ENCODE measurements around the gene IFITM5.

IFITM5 gene

DNA sequence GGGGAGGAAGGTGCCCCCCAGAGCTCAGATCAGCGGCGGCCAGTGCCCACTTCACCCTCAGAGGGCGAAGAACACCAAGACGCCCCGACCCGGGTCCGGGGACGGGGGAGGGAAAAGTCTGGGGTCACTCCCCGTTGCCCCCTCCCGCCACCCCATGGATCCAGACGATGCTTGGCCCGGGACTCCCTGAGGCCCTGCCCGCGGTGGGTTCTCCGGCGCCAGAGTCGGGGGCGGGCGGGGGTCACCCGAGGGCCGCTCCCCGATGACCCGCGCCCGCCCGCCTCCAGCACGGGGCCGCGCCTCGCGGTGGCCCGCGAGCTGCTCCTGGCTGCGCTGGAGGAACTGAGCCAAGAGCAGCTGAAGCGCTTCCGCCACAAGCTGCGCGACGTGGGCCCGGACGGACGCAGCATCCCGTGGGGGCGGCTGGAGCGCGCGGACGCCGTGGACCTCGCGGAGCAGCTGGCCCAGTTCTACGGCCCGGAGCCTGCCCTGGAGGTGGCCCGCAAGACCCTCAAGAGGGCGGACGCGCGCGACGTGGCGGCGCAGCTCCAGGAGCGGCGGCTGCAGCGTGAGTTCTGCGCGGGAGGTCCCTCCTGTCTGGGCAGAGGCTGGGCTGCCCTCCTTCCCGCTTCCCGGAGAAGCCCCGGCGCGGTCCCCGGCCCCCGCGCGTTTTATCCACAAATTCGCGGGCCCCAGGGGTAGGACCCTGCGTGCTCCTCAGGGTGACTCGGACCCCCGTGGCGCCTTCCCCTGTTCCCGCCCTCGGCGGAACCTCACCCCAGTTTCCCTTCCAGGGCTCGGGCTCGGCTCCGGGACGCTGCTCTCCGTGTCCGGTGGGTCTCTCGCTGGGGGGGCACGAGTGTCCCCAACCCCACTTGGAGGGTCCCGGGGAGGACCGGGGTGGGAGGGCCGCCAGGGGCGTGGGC lies 20.0 kb downstream of the IFITM5 start:
- H3K4me1 ChIP-seq (ENCODE audit: control insufficient read depth, low read length): peaks cover 20% of the 10 kb centered on the region
- no peaks in the 10 kb centered on the region; the same call in 1 of the 2 replicates for H3F3A ChIP-seq (ENCODE audit: control insufficient read depth, insufficient read depth)
- no peak overlapping the region for H3K4me2 ChIP-seq (ENCODE audit: low read length)
- H3K4me3 ChIP-seq (ENCODE audit: low read length): no peak overlapping the region
- TF ChIP-seq, protein P1, sequence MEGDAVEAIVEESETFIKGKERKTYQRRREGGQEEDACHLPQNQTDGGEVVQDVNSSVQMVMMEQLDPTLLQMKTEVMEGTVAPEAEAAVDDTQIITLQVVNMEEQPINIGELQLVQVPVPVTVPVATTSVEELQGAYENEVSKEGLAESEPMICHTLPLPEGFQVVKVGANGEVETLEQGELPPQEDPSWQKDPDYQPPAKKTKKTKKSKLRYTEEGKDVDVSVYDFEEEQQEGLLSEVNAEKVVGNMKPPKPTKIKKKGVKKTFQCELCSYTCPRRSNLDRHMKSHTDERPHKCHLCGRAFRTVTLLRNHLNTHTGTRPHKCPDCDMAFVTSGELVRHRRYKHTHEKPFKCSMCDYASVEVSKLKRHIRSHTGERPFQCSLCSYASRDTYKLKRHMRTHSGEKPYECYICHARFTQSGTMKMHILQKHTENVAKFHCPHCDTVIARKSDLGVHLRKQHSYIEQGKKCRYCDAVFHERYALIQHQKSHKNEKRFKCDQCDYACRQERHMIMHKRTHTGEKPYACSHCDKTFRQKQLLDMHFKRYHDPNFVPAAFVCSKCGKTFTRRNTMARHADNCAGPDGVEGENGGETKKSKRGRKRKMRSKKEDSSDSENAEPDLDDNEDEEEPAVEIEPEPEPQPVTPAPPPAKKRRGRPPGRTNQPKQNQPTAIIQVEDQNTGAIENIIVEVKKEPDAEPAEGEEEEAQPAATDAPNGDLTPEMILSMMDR (IDR thresholded peaks at IDR 0.05; ENCODE audit: low read depth, low read length, poor library complexity, severe bottlenecking): no peak
- no peak for TF ChIP-seq EZH2phosphoT487 (IDR thresholded peaks at IDR 0.05; ENCODE audit: borderline replicate concordance, low read length)
- H3K27ac ChIP-seq (ENCODE audit: low read depth, low read length): no peak overlapping the region
- no peaks in the 10 kb centered on the region for H3K36me3 ChIP-seq (ENCODE audit: control insufficient read depth, low read length)
- H3K9me3 ChIP-seq (ENCODE audit: control insufficient read depth, insufficient read depth, low read length): peaks cover 9% of the 10 kb centered on the region
- no peaks in the 10 kb centered on the region for H3K9me2 ChIP-seq (replicated peaks; ENCODE audit: control insufficient read depth, low read length)
- H4K20me1 ChIP-seq (ENCODE audit: control insufficient read depth, insufficient read depth, low read depth, low read length): no peaks in the 10 kb centered on the region
- H3K79me2 ChIP-seq (ENCODE audit: control insufficient read depth, low read length): no peaks in the 10 kb centered on the region
- H3K27me3 ChIP-seq (ENCODE audit: control insufficient read depth, low read length): no peaks in the 10 kb centered on the region

DNA sequence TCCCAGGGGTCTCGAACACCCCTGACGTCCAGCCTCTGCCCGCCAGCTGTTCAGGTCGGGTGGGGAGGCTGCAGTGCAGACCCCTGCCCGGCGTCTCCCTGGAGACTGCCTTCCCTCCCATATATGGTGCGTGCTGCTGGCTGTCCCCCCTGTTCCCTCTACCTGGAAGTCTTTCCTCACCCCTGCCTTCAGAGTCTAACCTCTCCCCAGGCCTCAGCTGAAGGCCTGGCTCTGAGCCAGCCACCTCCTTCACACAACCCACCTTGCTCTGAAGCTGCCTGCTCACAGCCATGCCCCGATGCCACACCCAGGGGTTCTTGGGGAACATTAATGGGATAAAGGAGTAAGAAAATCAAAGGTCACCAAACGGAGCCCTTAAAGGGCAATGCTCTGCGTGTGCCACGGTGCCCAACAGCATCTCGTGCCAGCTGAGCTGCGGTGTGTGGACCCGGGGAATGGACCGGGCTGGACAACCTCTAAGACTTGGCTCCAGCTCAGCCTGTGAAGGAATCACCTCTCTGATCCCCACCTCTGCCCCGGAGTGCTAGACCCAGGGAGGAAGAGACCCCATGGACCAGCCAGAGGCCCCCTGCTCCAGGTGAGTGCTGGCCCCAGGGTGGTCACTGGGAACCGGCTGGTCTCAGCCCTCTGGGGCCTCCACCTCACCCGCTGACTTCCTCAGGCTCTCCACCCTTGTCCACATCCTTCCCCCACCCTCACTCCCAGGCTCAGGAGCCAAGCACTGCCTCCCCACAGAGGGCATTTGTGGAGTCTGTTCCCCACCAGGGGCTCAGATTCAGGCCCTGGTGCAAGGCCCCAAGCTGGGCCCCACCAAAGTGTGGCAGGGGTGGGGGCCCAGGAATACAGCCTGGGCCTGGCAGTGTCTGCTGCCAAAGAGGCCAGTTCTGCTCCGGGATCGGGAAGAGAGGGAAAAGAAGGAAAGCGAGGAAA lies 21.1 kb downstream of the IFITM5 start, which contains the start of gene NLRP6:
TSS of gene NLRP6 (plus strand) at position 407 of the 951 bp plus-strand sequence. CDS start at position 570, 163 bp downstream.
- Histone ChIP-seq H3K4me3 (ENCODE audit: low read length) (no peak within 1 kb of the TSS), H3K4me1 (ENCODE audit: control insufficient read depth, low read length) (peaks cover 22% of the 10 kb centered on the region), H3F3A (ENCODE audit: control insufficient read depth, insufficient read depth) (peaks cover 3% of the 10 kb centered on the region), H4K20me1 (ENCODE audit: control insufficient read depth, insufficient read depth, low read depth, low read length) (no peaks in the 10 kb centered on the region), H3K9me2 (replicated peaks; ENCODE audit: control insufficient read depth, low read length) (no peaks in the 10 kb centered on the region), H3K27me3 (ENCODE audit: control insufficient read depth, low read length) (no peaks in the 10 kb centered on the region), H3K79me2 (ENCODE audit: control insufficient read depth, low read length) (no peaks in the 10 kb centered on the region), H3K27ac (ENCODE audit: low read depth, low read length) (no peak within 1 kb of the TSS), H3K36me3 (ENCODE audit: control insufficient read depth, low read length) (no peaks in the 10 kb centered on the region), H3K9me3 (ENCODE audit: control insufficient read depth, insufficient read depth, low read length) (peaks cover 9% of the 10 kb centered on the region), H3K4me2 (ENCODE audit: low read length) (no peak within 1 kb of the TSS)
- no peak for TF ChIP-seq EZH2phosphoT487 (IDR thresholded peaks at IDR 0.05; ENCODE audit: borderline replicate concordance, low read length)
- TF ChIP-seq, protein P1 (IDR thresholded peaks at IDR 0.05; ENCODE audit: low read depth, low read length, poor library complexity, severe bottlenecking): no peak

DNA sequence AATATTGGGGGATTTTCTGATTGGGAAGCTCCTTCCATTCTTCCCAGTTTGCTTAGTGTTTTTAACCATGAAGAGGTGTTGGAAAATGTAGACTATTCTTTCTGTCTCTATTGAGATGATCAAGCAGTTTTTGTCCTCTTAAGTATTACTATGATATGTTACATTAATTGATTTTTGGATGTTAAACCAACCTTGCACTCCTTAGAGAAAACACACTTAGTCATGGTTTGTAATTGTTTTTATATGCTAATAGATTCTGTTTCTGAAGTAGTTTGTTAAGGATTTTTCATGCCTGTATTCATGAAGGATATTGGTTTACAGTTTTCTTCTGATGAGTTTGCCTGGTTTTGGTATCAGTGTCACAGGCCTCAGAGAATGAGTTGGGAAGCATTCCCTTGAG lies 23.1 kb downstream of the IFITM5 start:
- peaks cover 16% of the 10 kb centered on the region for H3K4me1 ChIP-seq (ENCODE audit: control insufficient read depth, low read length)

More for the DNA sequence above, 23.1 kb downstream of the IFITM5 start:
- Histone ChIP-seq H3K36me3 (ENCODE audit: control insufficient read depth, low read length) (no peaks in the 10 kb centered on the region), H3K4me2 (ENCODE audit: low read length) (no peak overlapping the region), H3K27me3 (ENCODE audit: control insufficient read depth, low read length) (no peaks in the 10 kb centered on the region), H3K9me2 (replicated peaks; ENCODE audit: control insufficient read depth, low read length) (no peaks in the 10 kb centered on the region), H3K9me3 (ENCODE audit: control insufficient read depth, insufficient read depth, low read length) (peaks cover 9% of the 10 kb centered on the region), H3K27ac (ENCODE audit: low read depth, low read length) (no peak overlapping the region), H3F3A (ENCODE audit: control insufficient read depth, insufficient read depth) (peaks cover 3% of the 10 kb centered on the region), H3K4me3 (ENCODE audit: low read length) (no peak overlapping the region), H3K79me2 (ENCODE audit: control insufficient read depth, low read length) (no peaks in the 10 kb centered on the region), H4K20me1 (ENCODE audit: control insufficient read depth, insufficient read depth, low read depth, low read length) (no peaks in the 10 kb centered on the region)
- TF ChIP-seq, protein P1 (IDR thresholded peaks at IDR 0.05; ENCODE audit: low read depth, low read length, poor library complexity, severe bottlenecking): no peak
- no peak for TF ChIP-seq EZH2phosphoT487 (IDR thresholded peaks at IDR 0.05; ENCODE audit: borderline replicate concordance, low read length)

Data from DOHH2 (cell line).